GM19043 (cell line): ENCODE measurements around the gene USP7.

Source experiments
- ATAC-seq: cut with Tn5 transposase; IDR thresholded peaks from one replicate; pipeline ENCODE4 v1.9.1; 2021; ENCODE audit warnings: low read depth; ENCODE audit not compliant: unreplicated experiment

USP7 gene

GRCh38 chr16:8867216-8867931 is 96.3 kb downstream of the USP7 start:
- ATAC-seq, result no peak

DNA sequence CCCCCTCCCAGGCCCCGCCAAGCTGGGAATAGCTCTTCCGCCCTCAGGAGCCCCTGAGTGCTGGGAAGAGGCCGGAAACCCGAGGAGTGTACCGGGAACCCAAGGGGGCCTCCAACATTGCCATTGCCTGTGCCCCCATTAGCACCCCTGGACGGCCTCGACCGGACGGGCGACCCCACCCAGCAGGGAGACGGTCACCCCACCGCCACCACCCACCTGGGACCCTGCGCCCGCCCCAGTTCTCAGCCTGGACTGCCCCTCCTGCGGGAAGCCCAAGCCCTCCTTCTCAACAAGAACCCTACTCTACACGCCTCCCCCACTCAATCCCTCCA is 96.9 kb downstream of the USP7 start:
- no peak for ATAC-seq

DNA sequence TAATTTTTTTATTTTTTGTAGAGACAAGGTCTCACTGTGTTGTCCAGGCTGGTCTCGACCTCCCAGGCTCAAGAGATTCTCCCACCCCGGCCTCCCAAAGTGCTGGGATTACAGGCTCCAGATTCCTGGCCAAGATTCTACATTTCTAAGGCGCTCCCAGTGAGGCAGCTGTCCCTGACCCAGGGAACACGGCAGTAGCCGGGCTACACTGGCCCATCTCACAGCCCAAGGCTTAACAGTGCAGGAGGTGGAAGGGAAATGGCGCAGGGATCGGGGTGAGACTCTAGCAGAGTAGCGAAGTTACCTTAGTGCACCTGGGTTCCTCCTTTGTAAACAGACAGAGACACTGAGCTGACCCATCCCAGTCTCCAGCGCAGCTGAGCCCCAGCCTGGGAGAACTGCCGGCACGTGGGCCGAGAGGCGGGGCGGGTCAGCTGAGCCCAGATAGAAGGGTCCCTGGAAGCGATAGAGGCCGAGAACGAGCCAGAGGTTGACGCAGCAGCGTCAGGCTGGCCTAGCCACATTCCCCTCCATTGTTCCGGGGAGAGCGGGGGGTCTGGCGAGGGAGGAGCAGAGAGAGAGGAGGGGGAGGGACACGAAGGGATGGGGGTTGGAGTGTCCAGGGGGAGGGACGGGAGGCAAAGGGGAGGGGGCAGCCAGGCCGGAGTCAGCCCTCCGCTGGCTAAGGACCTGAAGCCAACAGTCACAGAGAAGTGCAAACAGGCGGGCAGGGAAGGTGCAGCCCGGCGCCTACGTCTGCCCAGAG is 97.4 kb downstream of the USP7 start:
- ATAC-seq, result no peak

DNA sequence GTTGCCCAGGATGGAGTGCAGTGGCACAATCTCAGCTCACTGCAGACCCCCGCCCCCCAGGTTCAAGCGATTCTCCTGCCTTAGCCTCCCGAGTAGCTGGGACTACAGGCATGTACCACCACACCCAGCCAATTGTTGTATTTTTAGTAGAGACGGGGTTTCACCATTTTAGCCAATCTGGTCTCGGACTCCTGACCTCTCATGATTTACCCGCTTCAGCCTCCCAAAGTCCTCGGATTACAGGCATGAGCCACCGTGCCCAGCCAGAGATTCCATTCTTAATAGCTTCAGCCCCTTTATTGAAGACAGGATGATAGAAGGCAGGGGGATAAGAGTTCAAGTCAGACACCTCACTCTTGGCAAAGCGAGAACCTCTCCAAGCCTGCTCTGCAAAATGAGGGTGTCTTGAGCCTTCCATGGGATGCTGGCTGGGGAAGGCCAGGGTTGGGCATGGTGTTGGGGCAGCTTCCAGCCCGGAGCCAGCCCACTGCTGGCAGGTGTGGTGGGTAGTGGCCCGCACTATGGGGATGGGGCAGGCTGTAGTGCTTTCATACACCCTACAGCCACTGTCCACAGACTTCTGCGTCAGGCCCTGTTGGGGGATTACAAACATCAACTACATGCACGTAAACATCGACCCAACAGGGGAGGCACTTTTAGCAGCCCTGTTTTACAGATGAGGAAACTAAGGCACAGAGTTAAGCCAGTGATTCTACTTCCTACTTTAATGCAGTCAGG is 98.4 kb downstream of the USP7 start:
- ATAC-seq, result no peak

DNA sequence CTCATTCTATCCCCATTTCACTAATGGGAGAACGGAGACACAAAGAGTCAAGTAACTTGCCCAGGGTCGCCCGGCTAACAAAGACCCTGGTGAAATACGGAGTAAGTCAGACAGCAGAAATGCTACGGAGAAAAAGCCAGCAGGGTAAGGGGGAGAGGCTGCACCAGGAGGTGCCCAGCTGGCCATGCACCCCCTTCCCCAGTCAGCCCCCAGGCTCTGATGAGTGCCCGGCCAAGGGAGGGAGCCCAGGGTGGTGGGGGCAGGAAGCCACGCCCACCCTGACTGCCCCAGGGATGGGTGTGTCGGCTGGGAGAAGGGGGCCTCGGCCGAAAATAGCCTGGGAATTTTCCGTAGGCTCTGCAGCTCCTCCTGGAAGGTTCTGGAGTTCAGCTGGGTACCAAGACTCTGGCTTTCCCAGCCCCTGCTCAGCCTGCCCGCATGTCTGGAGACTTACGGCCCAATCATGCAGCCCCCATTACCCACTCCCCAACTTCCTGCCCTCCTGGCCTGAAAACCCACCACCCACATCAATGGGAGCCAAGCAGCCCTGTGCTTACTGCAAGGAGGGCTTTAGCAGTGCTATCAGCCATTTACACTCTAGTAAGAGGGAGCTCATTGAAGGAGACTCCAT is 99.1 kb downstream of the USP7 start:
- no peak for ATAC-seq

DNA sequence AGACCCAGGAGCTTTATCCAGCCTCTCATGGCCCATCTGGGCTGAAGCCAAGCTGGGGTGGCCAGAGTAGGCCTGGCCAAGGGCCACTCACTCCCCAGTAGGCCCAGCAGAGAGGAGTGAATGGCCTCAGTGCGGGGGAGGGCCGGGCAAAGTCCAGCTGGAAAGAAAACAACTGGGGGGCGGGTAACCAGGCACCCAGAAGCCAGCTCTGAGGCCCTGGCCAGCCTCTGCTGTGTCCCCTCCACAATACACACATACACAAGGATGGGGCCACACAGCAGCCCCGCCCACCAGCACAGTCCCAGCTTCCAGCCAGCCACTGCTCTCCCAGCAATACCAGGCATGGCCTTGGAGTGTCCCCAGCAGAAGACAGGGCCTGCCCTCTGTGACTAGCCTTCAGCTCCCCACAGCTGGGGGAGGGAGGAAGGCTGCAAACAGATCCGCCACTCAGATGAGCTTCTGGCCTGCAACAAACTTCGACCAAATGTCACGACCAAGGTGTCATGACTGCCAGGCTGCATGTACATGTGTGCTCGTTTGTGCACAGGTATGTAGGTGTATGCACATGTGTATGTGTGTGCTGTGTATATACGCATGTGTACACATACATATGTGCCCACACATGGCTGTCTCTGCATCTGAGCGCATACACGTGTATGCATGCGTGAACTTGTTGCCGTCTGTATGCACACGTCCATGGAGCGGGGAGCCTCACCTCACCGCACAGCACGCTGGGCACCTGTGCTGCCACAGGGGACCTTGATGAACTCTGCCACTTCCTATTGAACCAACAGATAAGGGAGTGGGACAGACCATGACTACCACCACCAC is 99.9 kb downstream of the USP7 start:
- ATAC-seq, result no peak

- no peak for ATAC-seq
These were observed 101.2 kb downstream of the USP7 start for GRCh38 chr16:8862309-8863130.

DNA sequence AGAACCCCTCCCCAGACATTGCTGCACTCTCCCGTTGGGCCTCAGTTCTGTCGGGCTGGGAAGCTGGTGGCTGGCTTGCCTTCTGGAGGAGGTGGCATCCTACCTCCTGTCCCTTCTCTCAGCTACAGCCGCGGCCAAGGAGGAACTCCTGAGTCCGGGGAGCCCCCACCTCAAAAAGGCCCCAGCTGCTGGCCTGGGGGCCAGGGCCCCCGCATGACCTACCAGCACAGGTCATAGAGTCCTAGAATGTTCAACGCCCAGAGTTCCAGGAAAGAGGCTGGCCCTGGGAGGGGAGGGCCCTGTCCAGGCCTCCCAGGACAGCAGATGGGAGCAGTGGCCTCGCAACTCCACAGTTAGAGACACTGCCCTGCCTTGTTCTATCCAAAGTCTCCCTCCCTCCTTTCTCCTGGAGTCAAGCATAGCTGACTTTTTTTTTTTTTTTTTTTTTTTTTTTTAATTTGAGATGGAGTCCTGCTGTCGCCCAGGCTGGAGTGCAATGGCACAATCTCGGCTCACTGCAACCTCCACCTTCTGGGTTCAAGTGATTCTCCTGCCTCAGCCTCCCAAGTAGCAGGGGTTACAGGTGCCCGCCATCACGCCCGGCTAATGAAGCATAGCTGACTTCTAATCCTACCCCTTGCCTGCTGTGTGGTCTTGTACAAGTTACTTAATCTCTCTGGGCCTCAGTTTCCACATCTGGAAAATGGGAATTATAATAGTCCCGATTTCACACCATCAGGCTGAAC is 102.0 kb downstream of the USP7 start:
- ATAC-seq, result no peak

DNA sequence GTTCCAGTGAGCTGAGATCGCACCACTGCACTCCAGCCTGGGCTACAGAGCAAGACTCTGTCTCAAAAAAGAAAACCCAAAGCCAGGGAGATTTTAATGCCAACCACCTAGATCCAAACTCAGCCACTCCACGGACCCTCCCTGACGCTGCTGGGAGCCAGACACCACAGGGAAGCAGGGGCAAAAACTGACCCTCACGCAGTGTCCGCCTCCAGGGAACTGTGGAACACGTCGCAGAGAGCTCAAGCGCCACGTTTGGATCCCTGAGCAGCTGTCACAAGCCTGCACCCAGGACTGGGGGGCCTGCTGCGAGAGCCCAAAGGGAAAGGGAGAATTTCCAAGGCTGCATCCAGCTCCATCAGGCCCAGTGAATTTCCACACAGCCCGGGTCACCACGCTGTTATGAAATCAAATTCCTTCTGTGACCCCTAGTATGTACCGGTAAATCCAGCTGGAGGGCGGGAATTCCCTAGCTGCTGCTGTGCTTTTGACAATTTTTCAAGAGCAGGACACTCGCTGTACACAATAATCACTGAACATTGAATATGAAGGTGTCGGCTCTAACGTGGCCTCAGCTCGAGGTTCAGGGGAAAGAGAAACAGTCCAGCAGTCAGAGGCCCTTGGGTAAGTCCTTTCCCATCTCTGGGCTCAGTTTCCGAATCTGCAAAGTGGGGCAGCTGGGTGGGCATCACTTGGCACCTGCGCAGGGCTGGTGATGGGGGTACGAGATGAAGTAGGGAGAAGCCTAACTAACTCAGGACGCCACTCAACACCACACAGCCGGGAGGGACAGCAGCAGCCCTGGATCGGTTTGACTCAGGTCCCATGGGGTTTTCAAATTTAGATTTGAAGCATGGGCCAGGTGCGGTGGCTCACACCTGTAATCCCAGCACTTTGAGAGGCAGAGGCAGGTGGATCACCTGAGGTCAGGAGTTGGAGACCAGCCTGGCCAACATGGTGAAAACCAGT is 103.5 kb downstream of the USP7 start:
- no peak for ATAC-seq

- ATAC-seq, result no peak
These were observed 104.5 kb downstream of the USP7 start for GRCh38 chr16:8858994-8859912.

- no peak for ATAC-seq
These were observed 107.7 kb downstream of the USP7 start for GRCh38 chr16:8855972-8856371.

- no peak for ATAC-seq
These were observed 108.5 kb downstream of the USP7 start for GRCh38 chr16:8855051-8855786.

DNA sequence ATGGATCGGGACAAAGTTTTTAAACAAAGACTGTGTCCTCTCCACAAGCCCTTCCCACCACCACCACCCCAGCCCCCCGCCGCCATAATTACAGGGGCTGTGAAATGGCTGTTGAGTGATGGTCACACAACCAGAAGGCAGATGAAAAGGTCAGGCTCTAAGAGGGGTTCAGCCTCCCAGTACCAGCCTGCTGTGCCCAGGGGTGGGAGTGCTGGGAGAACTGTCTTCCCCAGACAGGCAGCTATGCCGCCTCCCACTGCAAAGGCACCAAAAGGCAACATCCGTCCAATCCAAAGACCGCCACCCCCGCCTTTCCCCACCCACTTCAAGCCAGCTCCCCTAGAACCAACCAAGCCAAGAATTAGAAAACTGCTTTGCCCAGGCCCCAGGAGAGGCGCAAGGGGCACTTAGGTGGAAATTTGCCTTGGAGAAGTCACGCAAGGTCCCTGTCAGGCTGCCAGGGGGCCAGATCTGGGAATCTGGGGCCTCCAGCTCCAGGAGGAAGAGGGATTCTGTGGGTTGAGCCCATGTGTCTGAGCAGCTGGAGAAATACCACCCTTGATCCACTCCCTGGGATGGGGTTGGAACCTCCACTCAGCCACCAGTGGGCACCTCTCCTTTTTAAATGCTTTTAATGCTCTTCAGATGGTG is 109.3 kb downstream of the USP7 start:
- ATAC-seq, result no peak

- ATAC-seq, result no peak
These were observed 110.1 kb downstream of the USP7 start for GRCh38 chr16:8853611-8854010.

DNA sequence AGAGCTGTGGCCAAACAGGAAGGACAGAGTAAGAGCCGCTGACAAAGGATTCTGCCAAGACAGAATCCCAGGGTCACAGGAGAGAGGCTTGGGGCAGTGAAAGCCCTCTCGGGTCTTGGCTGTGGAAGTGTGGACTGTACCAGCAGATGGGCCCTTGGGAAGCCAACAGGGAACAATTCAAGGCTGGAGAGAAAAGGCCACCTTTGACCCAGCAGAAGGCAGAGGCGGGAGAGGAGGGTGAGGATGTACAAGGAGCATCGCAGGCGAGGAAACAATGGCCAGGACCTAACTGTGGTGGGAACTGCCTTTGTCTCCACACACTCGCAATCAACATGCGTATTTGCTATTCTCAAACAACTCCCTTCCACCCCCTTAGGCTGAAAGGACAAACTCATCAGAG is 110.6 kb downstream of the USP7 start:
- ATAC-seq, result no peak
